Activated naive CD4-positive, alpha-beta T cell treated with anti-CD3 and anti-CD28 coated beads for 36 hours (primary cell): Measurements from ENCODE around the gene SSR4. TPM values are rescaled to one million over a fixed set of nuclear protein-coding genes. Genes with fewer than 3 reads are reported as not detected.
"Not testable (repeated sequence)": the region's sequence is repeated elsewhere in the genome, so short reads cannot be mapped to it uniquely, and the experiment has no call there.

Experiments
- CTCF ChIA-PET: fragments of 350-600 bp; sonication (Branson Sonifier 250); formaldehyde crosslinking; loops from one replicate; lab custom pipeline; 2021; ENCODE audit warnings: antibody characterized with exemption; lab: Charles Lee
- DNase-seq: peaks from one replicate; pipeline ENCODE4 v3.0.0-alpha.2; 2020
- H3K27ac Mint-ChIP-seq: one replicate; pipeline ENCODE4 v1.8.0; 2021; ENCODE audit warnings: mild to moderate bottlenecking, mixed read lengths
- H3K27me3 Mint-ChIP-seq: one replicate; pipeline ENCODE4 v1.8.0; 2021; ENCODE audit warnings: low read depth, mixed read lengths
- H3K36me3 Mint-ChIP-seq: one replicate; pipeline ENCODE4 v1.8.0; 2021; ENCODE audit warnings: low read depth, mixed read lengths
- H3K4me1 Mint-ChIP-seq: one replicate; pipeline ENCODE4 v1.8.0; 2021; ENCODE audit warnings: low read depth, mixed read lengths
- H3K4me3 Mint-ChIP-seq: one replicate; pipeline ENCODE4 v1.8.0; 2021; ENCODE audit warnings: mild to moderate bottlenecking, moderate library complexity, mixed read lengths
- H3K9me3 Mint-ChIP-seq: one replicate; pipeline ENCODE4 v1.8.0; 2021; ENCODE audit warnings: mixed read lengths
- intact Hi-C: fragments of 100-400 bp; cut with micrococcal nuclease; formaldehyde crosslinking; loops from one replicate; pipeline ENCODE4 v1.15.1; 2023
- total RNA-seq, 2 experiments: library from RNA; stranded (reverse); gene quantifications; one replicate each; pipeline ENCODE4 v1.2.3, GENCODE V29; 2021

SSR4 gene
- total RNA-seq, 2 experiments from 2014 or later: 148 to 152 TPM

DNA sequence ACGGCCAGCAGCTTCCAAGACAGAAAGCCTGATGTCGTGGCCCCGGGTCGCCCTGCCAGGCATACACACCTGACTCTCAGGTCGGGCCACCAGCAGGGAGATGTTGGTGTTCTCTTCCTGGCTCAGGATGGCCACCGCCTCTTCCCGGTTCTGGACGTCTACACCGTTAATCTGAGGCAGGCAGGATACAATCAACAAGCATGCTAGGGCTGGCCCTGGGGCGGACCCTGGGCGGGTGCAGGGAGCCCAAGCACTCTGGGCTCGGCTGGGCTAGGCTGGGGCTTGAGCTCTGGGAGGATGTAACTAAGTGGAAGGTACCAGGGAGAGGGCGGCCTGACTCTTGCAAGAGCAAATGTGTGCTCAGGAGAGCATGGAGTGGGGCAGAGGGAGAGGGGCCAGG is 11.0 kb downstream of the SSR4 start:
- CTCF ChIA-PET: no interaction called here
- no peak for DNase-seq
- no peak overlapping the region for H3K4me3 Mint-ChIP-seq
- H3K27me3 Mint-ChIP-seq: no peaks in the 10 kb centered on the region
- no peaks in the 10 kb centered on the region for H3K36me3 Mint-ChIP-seq
- H3K27ac Mint-ChIP-seq: no peak overlapping the region
- no peaks in the 10 kb centered on the region for H3K4me1 Mint-ChIP-seq
- H3K9me3 Mint-ChIP-seq: no peaks in the 10 kb centered on the region
- intact Hi-C loops: no loop called here

DNA sequence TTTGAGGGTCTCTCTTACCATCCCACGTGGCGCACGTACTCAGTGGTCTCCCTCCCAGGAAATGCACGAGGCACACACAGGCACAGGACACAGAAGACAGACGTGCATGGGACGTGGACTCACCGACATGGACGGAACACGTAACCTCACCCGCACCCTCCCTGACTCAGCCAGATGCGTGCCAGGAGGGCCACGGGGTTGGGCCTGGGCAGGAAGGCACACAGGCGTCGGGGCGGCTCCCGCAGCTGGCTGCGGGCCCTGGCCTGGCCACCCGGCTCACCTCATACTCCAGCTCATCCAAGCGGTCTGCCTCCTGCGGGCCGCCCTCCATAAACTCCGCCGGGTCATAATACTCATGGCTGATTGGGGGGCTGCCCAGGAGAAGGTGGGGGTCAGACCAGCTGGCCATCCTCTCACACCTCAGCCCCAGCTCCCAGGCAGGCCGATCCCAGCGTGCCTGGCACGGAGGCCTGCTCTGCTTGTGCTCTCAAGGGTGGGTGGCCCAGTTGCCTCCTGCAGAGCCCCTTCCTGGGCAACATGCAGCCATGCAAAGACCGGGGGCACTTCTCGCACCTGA is 12.6 kb downstream of the SSR4 start:
- H3K36me3 Mint-ChIP-seq: no peaks in the 10 kb centered on the region
- CTCF ChIA-PET: no interaction called here
- H3K9me3 Mint-ChIP-seq: no peaks in the 10 kb centered on the region
- intact Hi-C loops: no loop called here
- H3K27ac Mint-ChIP-seq: no peak overlapping the region
- H3K27me3 Mint-ChIP-seq: no peaks in the 10 kb centered on the region
- H3K4me3 Mint-ChIP-seq: no peak overlapping the region
- no peaks in the 10 kb centered on the region for H3K4me1 Mint-ChIP-seq
- no peak for DNase-seq

DNA sequence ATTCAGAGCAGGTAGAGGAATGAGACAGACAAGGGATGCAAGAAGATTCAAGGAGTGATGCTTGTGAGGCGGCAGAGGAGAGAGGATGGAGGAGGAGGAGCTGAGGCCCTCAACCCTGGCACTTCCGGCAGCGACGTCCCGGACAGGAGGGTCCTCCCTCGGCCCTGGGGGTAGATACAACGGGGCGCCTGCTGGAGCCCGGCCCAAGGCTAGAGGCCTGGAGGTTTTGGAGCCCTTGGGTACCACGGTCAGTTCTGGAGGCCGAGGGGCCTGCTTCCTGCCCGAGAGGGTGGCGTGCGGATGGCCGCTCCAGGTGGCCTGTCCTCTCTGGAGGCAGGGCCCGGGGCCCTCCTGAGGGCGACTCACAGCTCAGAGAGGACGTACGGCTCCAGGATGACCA is 13.5 kb downstream of the SSR4 start:
- no peaks in the 10 kb centered on the region for H3K36me3 Mint-ChIP-seq
- intact Hi-C loops: no loop called here
- H3K27me3 Mint-ChIP-seq: no peaks in the 10 kb centered on the region
- CTCF ChIA-PET: no interaction called here
- no peak overlapping the region for H3K4me3 Mint-ChIP-seq
- H3K4me1 Mint-ChIP-seq: no peaks in the 10 kb centered on the region
- H3K27ac Mint-ChIP-seq: no peak overlapping the region
- no peak for DNase-seq
- H3K9me3 Mint-ChIP-seq: no peaks in the 10 kb centered on the region

DNA sequence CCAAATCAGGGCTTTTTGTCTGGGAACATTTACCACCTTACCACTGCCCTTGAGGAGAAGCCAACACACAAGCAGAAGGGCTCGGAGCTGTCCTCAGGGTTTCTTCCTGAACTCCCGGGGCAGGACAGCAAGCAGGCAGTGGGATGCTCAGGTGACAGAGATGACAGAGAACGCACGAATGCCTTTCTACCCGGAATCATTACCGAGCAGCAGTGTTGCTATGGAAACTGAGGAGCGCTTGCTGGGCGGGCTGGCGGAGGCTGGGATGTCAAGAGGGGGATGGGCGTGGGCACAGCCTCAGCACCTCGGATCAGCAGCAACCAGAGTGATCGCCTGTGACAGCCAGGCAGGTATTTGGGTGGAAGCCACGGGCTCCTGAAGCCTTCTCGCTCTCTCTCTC is 17.8 kb downstream of the SSR4 start:
- CTCF ChIA-PET: no interaction called here
- H3K4me3 Mint-ChIP-seq: no peak overlapping the region
- no peaks in the 10 kb centered on the region for H3K36me3 Mint-ChIP-seq

DNA sequence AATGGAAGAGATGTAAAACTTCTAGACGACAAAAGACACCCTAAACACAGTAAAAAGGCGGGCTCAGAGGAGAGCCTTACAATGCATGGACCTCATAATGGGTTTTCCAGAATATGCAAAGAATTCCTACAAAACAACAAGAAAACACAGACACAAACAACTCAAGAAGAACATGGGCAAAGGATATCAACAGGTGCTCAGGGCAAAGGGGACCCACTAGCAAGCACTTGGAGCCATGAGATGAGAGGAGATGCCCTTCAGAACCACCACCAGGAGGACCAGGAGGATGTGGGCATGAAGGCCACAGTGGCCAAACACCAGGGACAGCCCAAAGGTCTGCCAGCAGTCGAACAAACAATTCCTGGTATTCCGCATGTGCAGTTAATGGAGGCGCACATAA is 18.7 kb downstream of the SSR4 start:
- Mint-ChIP-seq H3K27me3 (no peaks in the 10 kb centered on the region), H3K9me3 (no peaks in the 10 kb centered on the region), H3K36me3 (no peaks in the 10 kb centered on the region), H3K4me1 (peaks cover 19% of the 10 kb centered on the region), H3K4me3 (no peak overlapping the region), H3K27ac (no peak overlapping the region)
- no peak for DNase-seq
- intact Hi-C loops: no loop called here
- CTCF ChIA-PET: no interaction called here

More for the DNA sequence above, 17.8 kb downstream of the SSR4 start:
- intact Hi-C loops: no loop called here
- no peak overlapping the region for H3K27ac Mint-ChIP-seq
- peaks cover 16% of the 10 kb centered on the region for H3K4me1 Mint-ChIP-seq
- DNase-seq: no peak
- H3K9me3 Mint-ChIP-seq: no peaks in the 10 kb centered on the region
- H3K27me3 Mint-ChIP-seq: no peaks in the 10 kb centered on the region

DNA sequence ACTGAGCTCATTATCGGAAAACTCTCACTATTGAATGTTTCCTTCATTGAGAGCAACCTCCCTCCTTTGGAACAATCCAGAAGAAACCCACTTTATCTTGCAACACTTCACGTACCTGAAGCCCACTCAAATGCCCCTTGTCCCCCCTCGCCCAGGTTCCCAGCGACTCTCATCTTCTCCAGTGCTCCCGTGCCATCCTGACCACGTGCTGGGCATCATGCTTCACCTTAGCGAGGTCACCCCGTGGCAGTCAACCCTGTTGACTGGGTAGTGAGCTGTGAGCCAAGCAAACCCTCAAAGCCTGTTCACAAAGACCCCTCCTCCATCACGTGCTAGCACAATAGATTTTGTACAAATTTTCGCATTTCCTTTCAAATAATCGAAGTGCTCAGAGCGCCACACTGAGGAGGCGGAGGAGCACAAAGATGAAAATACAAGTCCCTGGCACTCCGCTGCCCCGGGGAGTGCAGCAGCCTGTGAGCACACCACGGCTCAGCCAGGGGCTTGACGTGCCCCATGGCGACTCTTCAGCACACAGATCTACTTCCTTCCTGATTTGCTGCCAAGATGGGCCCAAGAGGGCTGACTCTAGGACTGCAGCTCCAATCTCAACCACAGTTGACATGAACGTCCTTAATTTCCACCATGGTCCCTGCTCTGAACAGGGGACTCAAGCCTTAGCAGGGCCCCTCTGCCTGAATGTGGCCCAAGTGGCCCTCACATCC is 20.3 kb downstream of the SSR4 start:
- H3K27ac Mint-ChIP-seq: no peak overlapping the region
- CTCF ChIA-PET: no interaction called here
- H3K36me3 Mint-ChIP-seq: no peaks in the 10 kb centered on the region
- H3K4me3 Mint-ChIP-seq: no peak overlapping the region
- H3K9me3 Mint-ChIP-seq: no peaks in the 10 kb centered on the region
- intact Hi-C loops: no loop called here
- H3K27me3 Mint-ChIP-seq: no peaks in the 10 kb centered on the region
- DNase-seq: no peak
- peaks cover 23% of the 10 kb centered on the region for H3K4me1 Mint-ChIP-seq

DNA sequence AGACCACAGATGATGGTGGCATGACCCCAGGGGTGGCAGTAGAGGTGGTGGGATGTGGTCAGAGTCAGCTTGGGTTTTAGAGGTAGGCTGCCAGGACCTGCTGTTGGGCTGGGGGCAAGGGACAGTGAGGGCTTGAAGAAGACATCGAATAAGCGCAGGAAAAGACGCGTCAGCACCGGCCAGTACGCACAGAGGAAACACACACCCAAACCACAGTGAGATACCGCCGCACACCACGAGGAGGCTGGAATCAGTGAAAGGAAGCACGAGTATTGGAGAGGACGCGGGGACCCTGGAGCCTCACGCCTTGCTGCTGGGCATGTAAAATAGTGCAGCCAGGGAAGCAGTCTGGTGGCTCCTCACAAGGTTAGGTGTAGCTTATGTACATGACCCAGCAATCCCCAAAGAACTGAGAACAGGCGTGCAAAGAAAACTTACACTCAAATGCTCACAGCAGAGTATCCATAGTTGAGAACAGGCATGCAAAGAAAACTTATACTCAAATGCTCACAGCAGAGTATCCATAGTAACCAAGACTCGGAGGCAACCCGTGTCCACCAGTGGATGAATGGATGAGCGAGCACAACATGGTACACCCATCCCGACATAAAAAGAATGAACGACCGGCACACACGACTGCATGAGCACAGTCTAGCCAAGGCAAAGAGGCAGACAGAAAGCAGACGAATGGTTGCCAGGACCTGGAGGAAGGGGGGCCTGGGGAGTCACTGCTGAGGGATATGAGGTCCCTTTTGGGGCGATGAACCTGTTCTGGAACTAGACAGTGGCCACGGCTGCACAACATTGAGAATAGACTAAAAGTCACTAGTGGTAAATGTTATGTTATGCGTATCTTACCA is 22.6 kb downstream of the SSR4 start:
- Mint-ChIP-seq H3K4me3 (peak overlapping the region; percentile 5), H3K36me3 (no peaks in the 10 kb centered on the region), H3K27ac (no peak overlapping the region), H3K4me1 (peaks cover 38% of the 10 kb centered on the region), H3K9me3 (no peaks in the 10 kb centered on the region), H3K27me3 (no peaks in the 10 kb centered on the region)
- intact Hi-C loops: no loop called here
- CTCF ChIA-PET: interaction anchor here (0.7 to 1.5 kb wide), 3 partner anchors 53 to 633 kb away, joined by 3 to 5 read pairs (median 3); partner anchors contain the start of gene PLXNB3
- DNase-seq: peak; percentile 60

DNA sequence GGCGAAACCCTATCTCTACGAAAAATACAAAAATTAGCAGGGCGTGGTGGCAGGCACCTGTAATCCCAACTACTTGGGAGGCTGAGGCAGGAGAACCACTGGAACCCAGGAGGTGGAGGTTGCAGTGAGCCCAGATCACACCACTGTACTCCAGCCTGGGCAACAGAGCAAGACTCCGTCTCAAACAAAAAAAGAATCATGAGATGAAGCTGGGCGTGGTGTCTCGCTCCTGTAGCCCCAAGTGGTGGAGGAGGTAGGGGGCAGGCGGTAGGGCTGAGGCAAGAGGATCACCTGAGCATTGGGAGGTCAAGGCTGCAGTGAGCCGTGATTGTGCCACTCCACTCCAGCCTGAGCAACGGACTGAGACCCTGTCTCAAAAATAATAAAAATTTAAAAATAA is 23.6 kb downstream of the SSR4 start:
- DNase-seq, H3K36me3 Mint-ChIP-seq, H3K27me3 Mint-ChIP-seq, H3K27ac Mint-ChIP-seq, H3K9me3 Mint-ChIP-seq: not testable (repeated sequence)
- CTCF ChIA-PET: interaction anchor here (0.7 to 1.6 kb wide), 3 partner anchors 45 to 632 kb away, joined by 3 to 4 read pairs (median 3); no protein-coding TSS in a partner anchor
- Mint-ChIP-seq H3K4me3 (peak overlapping the region; percentile 29), H3K4me1 (peaks cover 45% of the 10 kb centered on the region)
- intact Hi-C loops: loop anchor here (2.0 kb wide), 1 partner anchor 23 kb away; the partner anchor contains the start of genes IDH3G and SSR4

DNA sequence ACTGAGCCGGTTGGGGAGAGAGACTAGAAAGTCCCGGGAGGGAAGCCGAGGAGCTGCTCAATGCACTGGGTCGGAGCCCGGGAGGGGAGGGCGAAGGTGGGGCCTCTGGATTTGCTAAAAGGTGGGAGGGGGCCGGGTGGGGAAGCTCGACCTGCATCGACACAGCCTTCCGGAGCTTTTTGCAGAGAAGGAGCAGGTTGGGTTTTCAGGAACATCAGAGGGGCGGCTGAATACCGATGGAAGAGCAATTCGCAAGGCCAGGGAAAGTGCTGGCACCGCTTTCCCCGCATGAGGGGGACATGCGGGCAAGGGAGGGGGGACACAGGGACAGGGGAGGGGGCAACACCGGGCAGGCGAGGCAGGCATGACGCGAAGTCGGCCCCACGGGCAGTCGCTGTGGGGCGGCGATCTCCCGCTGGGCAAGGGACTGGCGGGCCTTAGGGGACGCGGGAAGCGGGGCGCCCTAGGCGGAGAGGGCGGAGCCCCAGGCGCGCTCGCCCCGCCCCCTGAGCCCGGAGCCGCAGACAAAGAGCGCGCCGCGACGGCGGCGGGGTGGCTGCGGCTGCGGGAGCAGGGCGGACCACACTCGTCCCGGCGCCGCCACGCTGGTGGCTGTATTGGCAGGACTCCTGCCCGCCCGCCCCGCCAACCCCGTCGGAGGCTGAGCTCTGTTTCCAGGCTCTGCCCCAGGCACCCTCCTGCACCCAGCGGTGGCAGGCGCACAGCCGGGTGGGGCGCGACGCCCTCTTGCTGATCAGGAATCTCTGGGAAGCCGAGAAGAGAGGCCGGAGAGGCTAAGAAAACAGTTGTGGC is 24.3 kb downstream of the SSR4 start:
- no peak overlapping the region for H3K27ac Mint-ChIP-seq

DNA sequence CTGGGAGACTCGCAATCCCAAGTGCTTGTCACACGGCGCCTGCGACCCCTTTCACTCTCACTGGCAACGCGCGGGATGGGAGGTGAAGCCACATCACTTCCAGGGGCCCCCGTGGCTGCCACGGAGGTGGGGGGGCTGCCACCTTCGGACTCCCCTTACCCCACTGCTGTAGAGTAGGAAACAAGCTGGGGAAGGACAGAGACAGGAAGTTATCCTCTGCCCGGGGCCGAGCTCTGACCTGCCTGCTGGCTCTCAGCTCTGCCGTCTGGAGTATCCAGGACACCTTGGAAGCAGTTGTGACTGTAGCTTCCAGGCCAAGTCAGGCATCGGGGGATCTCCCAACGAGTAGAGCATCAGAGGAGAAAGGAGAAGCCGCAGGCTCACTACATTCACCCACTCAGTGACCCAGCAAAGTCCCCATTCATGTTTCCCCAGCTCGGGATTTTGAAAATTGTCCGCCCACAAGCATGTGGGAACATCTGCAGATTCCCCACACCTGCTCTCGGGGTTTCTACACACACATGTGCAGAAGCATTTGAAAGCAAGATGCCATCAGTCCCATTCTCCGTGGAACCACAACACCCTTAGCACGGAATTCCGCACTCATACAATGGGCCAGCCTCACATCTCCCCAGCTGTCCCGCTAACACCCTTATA is 25.0 kb downstream of the SSR4 start:
- peak overlapping the region; percentile 59 for H3K4me3 Mint-ChIP-seq
- H3K4me1 Mint-ChIP-seq: peaks cover 48% of the 10 kb centered on the region
- CTCF ChIA-PET: interaction anchor here (1.6 kb wide), 1 partner anchor 108 kb away, joined by 4 read pairs; no protein-coding TSS in a partner anchor
- no peaks in the 10 kb centered on the region for H3K27me3 Mint-ChIP-seq
- DNase-seq: no peak
- no peaks in the 10 kb centered on the region for H3K9me3 Mint-ChIP-seq
- H3K27ac Mint-ChIP-seq: no peak overlapping the region
- intact Hi-C loops: loop anchor here (2.0 to 5.0 kb wide), 2 partner anchors 25 to 58 kb away; partner anchors contain the start of genes IDH3G and SSR4
- H3K36me3 Mint-ChIP-seq: no peaks in the 10 kb centered on the region

More for the DNA sequence above, 24.3 kb downstream of the SSR4 start:
- DNase-seq: peak; percentile 42
- intact Hi-C loops: loop anchor here (2.0 kb wide), 1 partner anchor 24 kb away; the partner anchor contains the start of genes IDH3G and SSR4
- no peaks in the 10 kb centered on the region for H3K9me3 Mint-ChIP-seq
- no peaks in the 10 kb centered on the region for H3K36me3 Mint-ChIP-seq
- H3K27me3 Mint-ChIP-seq: no peaks in the 10 kb centered on the region
- H3K4me1 Mint-ChIP-seq: peaks cover 48% of the 10 kb centered on the region
- CTCF ChIA-PET: interaction anchor here (0.8 to 1.6 kb wide), 2 partner anchors 44 to 108 kb away, joined by 3 to 4 read pairs; no protein-coding TSS in a partner anchor
- H3K4me3 Mint-ChIP-seq: peak overlapping the region; percentile 60

DNA sequence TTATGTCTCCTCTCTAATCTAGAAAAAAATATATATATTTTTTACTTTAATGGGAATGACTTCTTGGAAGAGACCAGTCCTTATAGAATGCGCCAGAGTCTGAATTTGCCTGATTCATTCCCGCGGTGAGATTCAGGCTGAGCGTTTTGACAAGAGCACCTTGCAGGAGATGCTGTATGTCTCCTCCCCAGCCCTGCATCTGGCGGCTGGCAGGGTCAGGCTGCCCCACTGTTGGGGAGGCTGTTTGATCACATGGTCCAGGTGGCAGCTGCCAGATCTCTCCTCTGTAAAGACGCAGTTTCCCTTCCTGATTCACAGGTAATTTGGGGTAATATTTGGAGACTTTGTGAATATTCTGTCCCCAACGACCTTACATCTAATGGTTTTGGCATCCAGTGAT is 26.1 kb downstream of the SSR4 start:
- intact Hi-C loops: loop anchor here (5.0 kb wide), 1 partner anchor 57 kb away; no protein-coding TSS in a partner anchor
- no peaks in the 10 kb centered on the region for H3K36me3 Mint-ChIP-seq
- DNase-seq: no peak
- H3K9me3 Mint-ChIP-seq: no peaks in the 10 kb centered on the region
- CTCF ChIA-PET: no interaction called here
- H3K4me1 Mint-ChIP-seq: peaks cover 42% of the 10 kb centered on the region
- H3K27ac Mint-ChIP-seq: no peak overlapping the region
- no peak overlapping the region for H3K4me3 Mint-ChIP-seq
- no peaks in the 10 kb centered on the region for H3K27me3 Mint-ChIP-seq
